Measurements from ENCODE around the gene PAEP.

Gene PAEP

GRCh38 chr9:135582966-135583687 is 21.6 kb downstream of the PAEP start:
- FAIRE-seq, result no peak
- TF ChIP-seq, protein P1, sequence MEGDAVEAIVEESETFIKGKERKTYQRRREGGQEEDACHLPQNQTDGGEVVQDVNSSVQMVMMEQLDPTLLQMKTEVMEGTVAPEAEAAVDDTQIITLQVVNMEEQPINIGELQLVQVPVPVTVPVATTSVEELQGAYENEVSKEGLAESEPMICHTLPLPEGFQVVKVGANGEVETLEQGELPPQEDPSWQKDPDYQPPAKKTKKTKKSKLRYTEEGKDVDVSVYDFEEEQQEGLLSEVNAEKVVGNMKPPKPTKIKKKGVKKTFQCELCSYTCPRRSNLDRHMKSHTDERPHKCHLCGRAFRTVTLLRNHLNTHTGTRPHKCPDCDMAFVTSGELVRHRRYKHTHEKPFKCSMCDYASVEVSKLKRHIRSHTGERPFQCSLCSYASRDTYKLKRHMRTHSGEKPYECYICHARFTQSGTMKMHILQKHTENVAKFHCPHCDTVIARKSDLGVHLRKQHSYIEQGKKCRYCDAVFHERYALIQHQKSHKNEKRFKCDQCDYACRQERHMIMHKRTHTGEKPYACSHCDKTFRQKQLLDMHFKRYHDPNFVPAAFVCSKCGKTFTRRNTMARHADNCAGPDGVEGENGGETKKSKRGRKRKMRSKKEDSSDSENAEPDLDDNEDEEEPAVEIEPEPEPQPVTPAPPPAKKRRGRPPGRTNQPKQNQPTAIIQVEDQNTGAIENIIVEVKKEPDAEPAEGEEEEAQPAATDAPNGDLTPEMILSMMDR (IDR thresholded peaks at IDR 0.05; ENCODE audit: insufficient read depth, missing control alignments), result no peak
- no peak for DNase-seq (ENCODE audit: insufficient read length, low spot score)

DNA sequence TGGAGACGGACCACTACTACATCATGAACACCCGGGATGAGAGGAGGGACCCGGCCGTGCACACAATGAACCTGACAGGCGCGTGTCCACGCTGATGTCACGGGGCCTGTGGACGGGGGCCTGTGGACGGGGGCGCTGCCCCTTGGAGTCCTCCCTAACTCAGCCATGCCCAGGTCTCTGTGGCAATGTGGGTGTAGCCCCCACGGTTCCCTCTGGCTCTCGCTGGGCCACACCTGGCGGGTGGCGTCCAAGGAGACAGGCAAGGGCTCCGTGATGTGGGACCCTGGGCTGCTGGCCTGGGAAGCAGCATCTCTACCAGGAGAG is 22.1 kb downstream of the PAEP start:
- TF ChIP-seq, protein P1 (IDR thresholded peaks at IDR 0.05; ENCODE audit: insufficient read depth, missing control alignments), result no peak
- no peak for DNase-seq (ENCODE audit: insufficient read length, low spot score)
- no peak for FAIRE-seq

GRCh38 chr9:135584371-135584770 is 22.8 kb downstream of the PAEP start:
- TF ChIP-seq, protein P1 (IDR thresholded peaks at IDR 0.05; ENCODE audit: insufficient read depth, missing control alignments), result no peak
- DNase-seq (ENCODE audit: insufficient read length, low spot score) (no peak), FAIRE-seq (no peak)

- no peak for DNase-seq (ENCODE audit: insufficient read length, low spot score)
- TF ChIP-seq, protein P1 (IDR thresholded peaks at IDR 0.05; ENCODE audit: insufficient read depth, missing control alignments), result no peak
- FAIRE-seq, result no peak
Observed at GRCh38 chr9:135584934-135585333, 23.4 kb downstream of the PAEP start.

DNA sequence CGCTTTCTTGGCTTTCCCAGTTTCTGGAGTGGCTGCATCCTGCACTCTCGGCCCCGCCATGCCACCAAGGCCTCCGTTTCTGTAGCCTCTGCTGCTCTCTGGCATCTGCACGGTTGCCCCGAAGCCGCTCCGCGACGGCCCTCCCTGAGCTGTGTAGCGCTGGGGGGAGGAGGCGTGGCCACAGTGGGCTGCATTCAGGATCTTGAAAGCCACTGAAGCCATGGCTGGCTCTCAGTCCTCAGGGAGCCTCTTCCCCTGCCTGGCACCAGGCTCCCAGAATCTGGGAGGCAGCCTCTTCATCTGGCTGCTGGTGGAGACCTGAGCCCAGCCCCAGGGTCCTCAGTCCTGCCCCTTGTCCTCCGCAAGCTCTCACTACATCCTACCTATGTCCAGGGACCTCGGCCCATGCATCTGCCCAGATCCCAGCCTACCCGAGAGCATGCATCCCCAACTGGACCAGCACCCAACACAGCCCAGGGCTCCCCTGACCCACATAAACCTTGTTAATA is 25.1 kb downstream of the PAEP start:
- TF ChIP-seq, protein P1 (IDR thresholded peaks at IDR 0.05; ENCODE audit: insufficient read depth, missing control alignments), result no peak
- no peak for DNase-seq (ENCODE audit: insufficient read length, low spot score)
- FAIRE-seq, result no peak

GRCh38 chr9:135587658-135588057 is 26.1 kb downstream of the PAEP start:
- no peak for DNase-seq (ENCODE audit: insufficient read length, low spot score)
- no peak for FAIRE-seq
- TF ChIP-seq, protein P1 (IDR thresholded peaks at IDR 0.05; ENCODE audit: insufficient read depth, missing control alignments), result no peak

- FAIRE-seq (no peak), DNase-seq (ENCODE audit: insufficient read length, low spot score) (no peak)
- TF ChIP-seq, protein P1 (IDR thresholded peaks at IDR 0.05; ENCODE audit: insufficient read depth, missing control alignments), result no peak
Observed at GRCh38 chr9:135588371-135588770, 26.8 kb downstream of the PAEP start.
